A549 treated with CORT108297 at 1 μM for 4 hours (cell line): Measurements from ENCODE around the gene GALR1. TPM values are rescaled to one million over a fixed set of nuclear protein-coding genes. Genes with fewer than 3 reads are reported as not detected.

Experiments
- total RNA-seq: library from RNA; stranded (reverse); fragments of 200-300 nt; extraction: Qiagen RNA extraction; gene quantifications from 5 replicates; pipeline ENCODE4 v1.2.3, GENCODE V29; 2022

Gene GALR1
- total RNA-seq = not detected in 5 replicates

DNA sequence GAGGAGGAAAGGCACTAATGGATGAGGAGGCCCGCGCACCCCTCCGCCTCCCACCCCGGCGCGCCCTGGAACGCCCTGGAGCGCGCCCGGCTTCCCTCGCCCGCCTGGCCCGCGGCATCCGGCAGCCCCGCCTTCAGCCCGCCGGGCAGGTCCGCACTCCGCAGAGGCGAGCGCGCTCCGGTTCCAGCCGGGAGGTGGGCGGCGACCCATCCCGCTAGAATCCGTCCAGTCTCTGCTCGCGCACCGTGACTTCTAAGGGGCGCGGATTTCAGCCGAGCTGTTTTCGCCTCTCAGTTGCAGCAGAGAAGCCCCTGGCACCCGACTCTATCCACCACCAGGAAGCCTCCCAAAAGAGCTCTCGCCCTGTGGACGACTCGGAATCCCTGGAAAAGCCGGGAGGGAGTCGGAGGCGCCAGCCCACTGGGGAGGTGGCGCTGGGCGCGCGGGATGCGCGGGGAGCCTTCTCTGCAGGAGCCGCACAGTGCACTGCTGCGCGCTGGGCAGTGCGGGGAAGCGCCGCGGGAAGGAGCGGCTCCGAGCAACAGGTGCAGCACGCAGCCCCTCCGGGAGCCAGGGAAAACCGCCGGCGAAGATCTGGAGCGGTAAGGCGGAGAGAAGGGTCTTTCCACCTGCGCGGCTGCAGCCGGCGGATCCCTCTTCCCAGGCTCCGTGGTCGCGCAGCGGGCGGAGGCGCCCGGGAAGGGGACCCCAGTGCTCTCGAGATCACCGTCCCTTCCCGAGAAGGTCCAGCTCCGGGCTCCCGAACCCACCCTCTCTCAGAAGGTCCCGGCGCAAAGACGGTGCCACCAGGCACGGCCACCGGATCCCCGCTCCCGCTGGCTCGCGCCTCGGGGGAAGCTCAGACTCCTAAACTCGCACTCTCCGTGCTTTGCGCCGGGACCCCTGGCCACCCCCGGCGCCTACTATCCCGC is at the start of gene GALR1:
Gene GALR1 (plus strand): TSS at position 280 of the 932 bp plus-strand sequence. CDS start 701 bp downstream, outside the sequence.

Other genes with a start within 250 kb of the GALR1 start
- 20.7 to 29.7 TPM (median 23.3 TPM) in 5 replicates for gene MBP, start 117.1 kb upstream of the GALR1 start, total RNA-seq